Suppressor macrophage (primary cell): Measurements from ENCODE around the gene ATXN7L1.

Experiments used
- DNase-seq, 4 experiments: peaks; one replicate each; pipeline ENCODE4 v3.0.0-alpha.2; 2020 to 2022

Gene ATXN7L1

GRCh38 chr7:105640956-105641810 is 235.2 kb downstream of the ATXN7L1 start:
- no peak for DNase-seq

GRCh38 chr7:105639667-105640493 is 236.5 kb downstream of the ATXN7L1 start:
- DNase-seq: no peak

- DNase-seq: no peak
Measured at GRCh38 chr7:105638902-105639495, 237.4 kb downstream of the ATXN7L1 start.

GRCh38 chr7:105638334-105638733 is 238.1 kb downstream of the ATXN7L1 start:
- DNase-seq: no peak

GRCh38 chr7:105637755-105638154 is 238.6 kb downstream of the ATXN7L1 start:
- DNase-seq: no peak

GRCh38 chr7:105636982-105637381 is 239.4 kb downstream of the ATXN7L1 start:
- DNase-seq: no peak

GRCh38 chr7:105635197-105635596 is 241.2 kb downstream of the ATXN7L1 start:
- no peak for DNase-seq

GRCh38 chr7:105625986-105626385 is 250.4 kb downstream of the ATXN7L1 start:
- DNase-seq: no peak

GRCh38 chr7:105623906-105624305 is 252.5 kb downstream of the ATXN7L1 start:
- no peak for DNase-seq

- DNase-seq: no peak
Measured at GRCh38 chr7:105623378-105623777, 253.0 kb downstream of the ATXN7L1 start.

GRCh38 chr7:105622106-105622731 is 254.2 kb downstream of the ATXN7L1 start:
- DNase-seq: no peak

GRCh38 chr7:105621617-105622016 is 254.8 kb downstream of the ATXN7L1 start:
- DNase-seq: no peak

GRCh38 chr7:105621176-105621575 is 255.2 kb downstream of the ATXN7L1 start:
- no peak for DNase-seq

- no peak for DNase-seq
Measured at GRCh38 chr7:105619590-105619989, 256.8 kb downstream of the ATXN7L1 start.

- no peak for DNase-seq
Measured at GRCh38 chr7:105618016-105618296, 258.4 kb downstream of the ATXN7L1 start.

GRCh38 chr7:105617280-105618015 is 259.0 kb downstream of the ATXN7L1 start:
- DNase-seq: no peak

GRCh38 chr7:105614341-105614840 is 262.0 kb downstream of the ATXN7L1 start:
- DNase-seq: peak in 1 of 4 experiments; percentile 5

GRCh38 chr7:105613611-105614330 is 262.6 kb downstream of the ATXN7L1 start:
- no peak for DNase-seq

GRCh38 chr7:105612806-105613205 is 263.6 kb downstream of the ATXN7L1 start:
- DNase-seq: no peak

- DNase-seq: no peak
Measured at GRCh38 chr7:105611856-105612775, 264.3 kb downstream of the ATXN7L1 start.
